H1 (cell line): ENCODE results near the gene KLHL18.

ENCODE experiments used
- MAFK ChIP-seq: IDR thresholded peaks from 2 replicates; pipeline ENCODE4 v1.6.1; 2012; ENCODE audit warnings: low read depth, mild to moderate bottlenecking, improper control_type of control experiment, low read length
- TAF1 ChIP-seq: IDR thresholded peaks from 2 replicates; pipeline ENCODE4 v1.6.1; 2011; ENCODE audit warnings: mild to moderate bottlenecking, low read depth, low read length

GRCh38 chr3:47270526-47270925 lies 12.2 kb upstream of the KLHL18 start:
- TF ChIP-seq MAFK (no peak), TAF1 (no peak)
